Measurements from ENCODE around the gene RPL12.
A peak's percentile ranks its signal among the peaks of the same experiment; 100 is the strongest.

The RPL12 gene

GRCh38 chr9:127437497-127438264, 13.5 kb downstream of the RPL12 start:
- DNase-seq: no peak

GRCh38 chr9:127430415-127430814, 20.8 kb downstream of the RPL12 start:
- DNase-seq: no peak

- DNase-seq: no peak
Measured at GRCh38 chr9:127428348-127428747, 22.9 kb downstream of the RPL12 start.

GRCh38 chr9:127426756-127427155, 24.4 kb downstream of the RPL12 start:
- DNase-seq: no peak

- DNase-seq: no peak
Measured at GRCh38 chr9:127424676-127424999, 26.6 kb downstream of the RPL12 start.

GRCh38 chr9:127423934-127424675, 27.1 kb downstream of the RPL12 start, which contains the start of gene ZNF79:
Gene ZNF79, plus strand, starts transcription at chr9:127424382. Its CDS starts 406 bp downstream, at chr9:127424788.
- peak; percentile 90 for DNase-seq

GRCh38 chr9:127423476-127423933, 27.7 kb downstream of the RPL12 start:
- DNase-seq: peak; percentile 50

GRCh38 chr9:127422787-127423186, 28.4 kb downstream of the RPL12 start:
- no peak for DNase-seq

GRCh38 chr9:127422133-127422782, 28.9 kb downstream of the RPL12 start:
- DNase-seq: peak; percentile 28

GRCh38 chr9:127421057-127421456, 30.1 kb downstream of the RPL12 start:
- DNase-seq: no peak

GRCh38 chr9:127419348-127419747, 31.9 kb downstream of the RPL12 start:
- peak; percentile 20 for DNase-seq

- DNase-seq: peak; percentile 44
Measured at GRCh38 chr9:127418037-127418471, 33.2 kb downstream of the RPL12 start.

GRCh38 chr9:127417131-127418036, 33.8 kb downstream of the RPL12 start:
- DNase-seq: no peak

- no peak for DNase-seq
Measured at GRCh38 chr9:127415657-127416056, 35.5 kb downstream of the RPL12 start.

GRCh38 chr9:127415141-127415540, 36.1 kb downstream of the RPL12 start:
- no peak for DNase-seq

- peak; percentile 83 for DNase-seq
Measured at GRCh38 chr9:127411122-127411521, 40.1 kb downstream of the RPL12 start.

- DNase-seq: no peak
Measured at GRCh38 chr9:127407492-127407843, 43.7 kb downstream of the RPL12 start.

- DNase-seq: no peak
Measured at GRCh38 chr9:127406799-127407491, 44.3 kb downstream of the RPL12 start.

- DNase-seq: no peak
Measured at GRCh38 chr9:127405344-127406125, 45.7 kb downstream of the RPL12 start.

GRCh38 chr9:127404631-127405030, 46.6 kb downstream of the RPL12 start:
- DNase-seq: no peak

All from inflammatory macrophage treated with lipopolysaccharide for 4 hours (primary cell).